HepG2 (cell line): ENCODE results near the gene GPN2. TPM values are rescaled to one million over a fixed set of nuclear protein-coding genes. Genes with fewer than 3 reads are reported as not detected.

ENCODE experiments used
- polyA plus RNA-seq, 8 experiments: library from polyadenylated mRNA; depleted of rRNA in 3 of 8; stranded (reverse) in 7 of 8; unstranded in 1 of 8; fragments of >200 nt; fragmentation: Illumina TruSeq in 4 of 8; extraction: Trizol in 4 of 8; gene quantifications; 2 replicates each; pipeline versions ENCODE4 v1.2.1 to v1.2.3, GENCODE V29; 2011 to 2016; ENCODE audit warnings: low read depth in 4 of 8, missing spikeins in 1 of 8, mixed read lengths in 1 of 8; ENCODE audit not compliant: insufficient read depth in 1 of 8
- total RNA-seq, 5 experiments: library from RNA; depleted of rRNA; stranded (reverse); fragments of >200 nt; fragmentation: Illumina TruSeq; extraction: Trizol; gene quantifications; 2 replicates each; pipeline ENCODE4 v1.2.3, GENCODE V29; 2016; ENCODE audit warnings: low read depth in 1 of 5

GPN2 gene
- total and polyA plus RNA-seq, 2 of the 13 experiments (the other 11 are each of a cell fraction or from before 2014, with no cell fraction given) = 19.3 to 38.9 TPM

Other genes starting within 250 kb of the GPN2 start
- 11.9 and 18.4 TPM in 2 replicates for gene ARID1A, start 194.3 kb downstream of the GPN2 start, total RNA-seq (2016; rRNA removed; fragmentation: Illumina TruSeq; extraction: Trizol)
- 12.3 and 15.9 TPM in 2 replicates for gene ARID1A, start 194.3 kb downstream of the GPN2 start, polyA plus RNA-seq (2011; rRNA removed)
- 7.9 and 13.5 TPM in 2 replicates for gene PIGV, start 102.3 kb downstream of the GPN2 start, total RNA-seq (2016; rRNA removed; fragmentation: Illumina TruSeq; extraction: Trizol)
- 22.7 and 26.0 TPM in 2 replicates for gene PIGV, start 102.3 kb downstream of the GPN2 start, polyA plus RNA-seq (2011; rRNA removed)
- 9.0 and 13.2 TPM in 2 replicates for gene ZDHHC18, start 63.6 kb downstream of the GPN2 start, total RNA-seq (2016; rRNA removed; fragmentation: Illumina TruSeq; extraction: Trizol)
- 35.3 and 40.6 TPM in 2 replicates for gene ZDHHC18, start 63.6 kb downstream of the GPN2 start, polyA plus RNA-seq (2011; rRNA removed)
- gene SFN, start 27.1 kb downstream of the GPN2 start, total RNA-seq (2016; rRNA removed; fragmentation: Illumina TruSeq; extraction: Trizol) = 5.6 and 6.8 TPM in 2 replicates
- 4.0 and 4.3 TPM in 2 replicates for gene SFN, start 27.1 kb downstream of the GPN2 start, polyA plus RNA-seq (2011; rRNA removed)
- 11.0 and 12.5 TPM in 2 replicates for gene GPATCH3, start 10.2 kb upstream of the GPN2 start, total RNA-seq (2016; rRNA removed; fragmentation: Illumina TruSeq; extraction: Trizol)
- gene GPATCH3, start 10.2 kb upstream of the GPN2 start, polyA plus RNA-seq (2011; rRNA removed) = 6.8 and 8.3 TPM in 2 replicates
- gene NR0B2, start 23.7 kb upstream of the GPN2 start, total RNA-seq (2016; rRNA removed; fragmentation: Illumina TruSeq; extraction: Trizol) = 71.6 and 72.5 TPM in 2 replicates
- gene NR0B2, start 23.7 kb upstream of the GPN2 start, polyA plus RNA-seq (2011; rRNA removed) = 133 and 203 TPM in 2 replicates
- 104 and 126 TPM in 2 replicates for gene NUDC, start 31.5 kb upstream of the GPN2 start, total RNA-seq (2016; rRNA removed; fragmentation: Illumina TruSeq; extraction: Trizol)
- gene NUDC, start 31.5 kb upstream of the GPN2 start, polyA plus RNA-seq (2011; rRNA removed) = 34.7 and 41.0 TPM in 2 replicates
- 1.9 and 2.4 TPM in 2 replicates for gene KDF1, start 70.2 kb upstream of the GPN2 start, total RNA-seq (2016; rRNA removed; fragmentation: Illumina TruSeq; extraction: Trizol)
- 4.9 and 7.4 TPM in 2 replicates for gene KDF1, start 70.2 kb upstream of the GPN2 start, polyA plus RNA-seq (2011; rRNA removed)
- 35.6 and 42.0 TPM in 2 replicates for gene TRNP1, start 103.4 kb upstream of the GPN2 start, total RNA-seq (2016; rRNA removed; fragmentation: Illumina TruSeq; extraction: Trizol)
- gene TRNP1, start 103.4 kb upstream of the GPN2 start, polyA plus RNA-seq (2011; rRNA removed) = 158 and 166 TPM in 2 replicates
- 0.62 and 0.88 TPM in 2 replicates for gene TENT5B, start 122.6 kb upstream of the GPN2 start, total RNA-seq (2016; rRNA removed; fragmentation: Illumina TruSeq; extraction: Trizol)
- gene TENT5B, start 122.6 kb upstream of the GPN2 start, polyA plus RNA-seq (2011; rRNA removed) = 0.13 and 0.22 TPM in 2 replicates